ENCODE measurements around the gene ERGIC1.
"Not testable (repeated sequence)": the region's sequence is repeated elsewhere in the genome, so short reads cannot be mapped to it uniquely, and the experiment has no call there.

The ERGIC1 gene

GRCh38 chr5:172843825-172844576, 9.9 kb downstream of the ERGIC1 start:
- TF ChIP-seq, protein P1, sequence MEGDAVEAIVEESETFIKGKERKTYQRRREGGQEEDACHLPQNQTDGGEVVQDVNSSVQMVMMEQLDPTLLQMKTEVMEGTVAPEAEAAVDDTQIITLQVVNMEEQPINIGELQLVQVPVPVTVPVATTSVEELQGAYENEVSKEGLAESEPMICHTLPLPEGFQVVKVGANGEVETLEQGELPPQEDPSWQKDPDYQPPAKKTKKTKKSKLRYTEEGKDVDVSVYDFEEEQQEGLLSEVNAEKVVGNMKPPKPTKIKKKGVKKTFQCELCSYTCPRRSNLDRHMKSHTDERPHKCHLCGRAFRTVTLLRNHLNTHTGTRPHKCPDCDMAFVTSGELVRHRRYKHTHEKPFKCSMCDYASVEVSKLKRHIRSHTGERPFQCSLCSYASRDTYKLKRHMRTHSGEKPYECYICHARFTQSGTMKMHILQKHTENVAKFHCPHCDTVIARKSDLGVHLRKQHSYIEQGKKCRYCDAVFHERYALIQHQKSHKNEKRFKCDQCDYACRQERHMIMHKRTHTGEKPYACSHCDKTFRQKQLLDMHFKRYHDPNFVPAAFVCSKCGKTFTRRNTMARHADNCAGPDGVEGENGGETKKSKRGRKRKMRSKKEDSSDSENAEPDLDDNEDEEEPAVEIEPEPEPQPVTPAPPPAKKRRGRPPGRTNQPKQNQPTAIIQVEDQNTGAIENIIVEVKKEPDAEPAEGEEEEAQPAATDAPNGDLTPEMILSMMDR (IDR thresholded peaks at IDR 0.05; ENCODE audit: low read length, missing control alignments), result no peak
- no peak overlapping the region for H3K4me3 ChIP-seq (replicated peaks; ENCODE audit: low read depth, low read length)
- no peak for DNase-seq (ENCODE audit: low read depth)

DNA sequence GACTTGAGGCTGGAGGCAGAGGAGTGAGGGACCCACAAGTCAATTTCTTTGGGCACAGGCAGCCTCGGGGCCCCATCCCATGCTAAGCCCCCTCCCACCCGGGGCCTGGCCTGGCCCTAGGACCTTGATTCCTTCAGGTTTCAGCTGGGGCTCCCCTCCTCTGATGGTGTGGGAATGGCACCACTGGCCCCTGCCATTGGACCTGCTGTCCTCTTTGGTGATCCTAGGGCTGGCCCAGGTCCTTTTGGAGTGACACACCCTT, 10.5 kb downstream of the ERGIC1 start:
- TF ChIP-seq, protein P1 (IDR thresholded peaks at IDR 0.05; ENCODE audit: low read length, missing control alignments), result no peak
- H3K4me3 ChIP-seq (replicated peaks; ENCODE audit: low read depth, low read length), result no peak overlapping the region
- no peak for DNase-seq (ENCODE audit: low read depth)

GRCh38 chr5:172845154-172845553, 11.1 kb downstream of the ERGIC1 start:
- TF ChIP-seq, protein P1 (IDR thresholded peaks at IDR 0.05; ENCODE audit: low read length, missing control alignments), result no peak
- no peak for DNase-seq (ENCODE audit: low read depth)
- no peak overlapping the region for H3K4me3 ChIP-seq (replicated peaks; ENCODE audit: low read depth, low read length)

- no peak for DNase-seq (ENCODE audit: low read depth)
- TF ChIP-seq, protein P1 (IDR thresholded peaks at IDR 0.05; ENCODE audit: low read length, missing control alignments), result no peak
- no peak overlapping the region for H3K4me3 ChIP-seq (replicated peaks; ENCODE audit: low read depth, low read length)
Observed at GRCh38 chr5:172845576-172845975, 11.5 kb downstream of the ERGIC1 start.

- TF ChIP-seq, protein P1 (IDR thresholded peaks at IDR 0.05; ENCODE audit: low read length, missing control alignments), result no peak
- H3K4me3 ChIP-seq (replicated peaks; ENCODE audit: low read depth, low read length), result no peak overlapping the region
- no peak for DNase-seq (ENCODE audit: low read depth)
Observed at GRCh38 chr5:172846249-172846648, 12.2 kb downstream of the ERGIC1 start.

DNA sequence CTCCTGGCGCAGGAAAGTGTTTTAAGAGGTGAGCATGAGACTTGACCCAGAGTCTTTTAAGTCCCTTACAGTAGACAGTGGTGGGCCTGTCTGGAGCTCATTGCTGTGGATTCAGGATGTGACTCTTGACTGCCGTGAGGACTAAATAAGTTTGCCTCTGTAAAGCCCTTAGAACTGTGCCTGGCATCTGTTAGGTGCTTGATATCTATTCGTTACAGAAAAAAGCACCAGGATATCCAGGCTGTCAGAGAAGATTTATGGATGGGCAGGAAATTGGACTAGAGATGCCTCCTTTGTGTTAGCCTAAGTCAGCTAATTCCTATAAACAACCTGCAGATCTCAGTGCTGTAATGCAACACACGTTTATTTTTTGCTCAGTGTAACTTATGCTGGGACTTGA, 12.6 kb downstream of the ERGIC1 start:
- TF ChIP-seq, protein P1 (IDR thresholded peaks at IDR 0.05; ENCODE audit: low read length, missing control alignments), result no peak
- no peak overlapping the region for H3K4me3 ChIP-seq (replicated peaks; ENCODE audit: low read depth, low read length)
- no peak for DNase-seq (ENCODE audit: low read depth)

- H3K4me3 ChIP-seq (replicated peaks; ENCODE audit: low read depth, low read length), result not testable (repeated sequence)
Observed at GRCh38 chr5:172847584-172847983, 13.5 kb downstream of the ERGIC1 start.

More at GRCh38 chr5:172847584-172847983, 13.5 kb downstream of the ERGIC1 start:
- DNase-seq (ENCODE audit: low read depth), result not testable (repeated sequence)

Measured in fibroblast of pulmonary artery (primary cell).